Measurements from ENCODE around the gene MICALL1.
"Not testable (repeated sequence)": the region's sequence is repeated elsewhere in the genome, so short reads cannot be mapped to it uniquely, and the experiment has no call there.

MICALL1 gene

DNA sequence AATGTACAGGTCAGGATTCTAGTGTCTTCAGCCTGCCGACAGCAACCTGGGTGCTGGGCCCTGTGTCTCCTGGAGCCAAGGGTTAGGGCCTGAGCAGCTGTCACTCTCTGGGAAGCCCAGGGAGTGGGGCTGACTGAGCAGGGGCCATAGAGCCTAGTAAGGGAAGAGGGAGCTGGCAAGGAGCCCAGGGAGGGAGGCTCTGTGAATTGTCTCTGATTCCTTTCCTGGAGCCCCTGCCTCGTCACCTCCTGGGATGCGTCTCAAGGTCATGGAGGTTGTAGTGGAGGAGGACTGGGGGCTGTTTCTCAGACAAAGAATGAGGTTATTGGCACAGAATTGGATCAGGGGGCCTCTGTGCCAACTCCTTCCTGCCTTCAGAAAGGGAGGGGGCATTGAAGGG is 66.4 kb downstream of the MICALL1 start:
- CTCF ChIA-PET, result no interaction called here
- no peak for DNase-seq (ENCODE audit: extremely low spot score)
- TF ChIP-seq HDGF (IDR thresholded peaks at IDR 0.05; ENCODE audit: borderline replicate concordance) (no peak), PKNOX1 (IDR thresholded peaks at IDR 0.05) (no peak), FOXM1 (IDR thresholded peaks at IDR 0.05; ENCODE audit: borderline replicate concordance) (no peak)
- POLR2A ChIA-PET, result interaction anchor here (3.5 kb wide), 1 partner anchor 19 kb away, joined by 15 read pairs; the partner anchor contains the start of genes C22orf23 and POLR2F

- ChIA-PET CTCF (interaction anchor here (0.7 kb wide), 1 partner anchor 8 kb away, joined by 3 read pairs; no protein-coding TSS in a partner anchor), POLR2A (no interaction called here)
- DNase-seq (ENCODE audit: extremely low spot score), result no peak
- no peak for TF ChIP-seq FOXK2 (IDR thresholded peaks at IDR 0.05)
- no peak for TF ChIP-seq LEF1 (IDR thresholded peaks at IDR 0.05; ENCODE audit: borderline replicate concordance)
- TF ChIP-seq ARNT (IDR thresholded peaks at IDR 0.05), result no peak
- no peak for TF ChIP-seq ZNF384 (IDR thresholded peaks at IDR 0.05)
- TF ChIP-seq FOXA1 (IDR thresholded peaks at IDR 0.05), result no peak
- no peak for TF ChIP-seq HDGF (IDR thresholded peaks at IDR 0.05; ENCODE audit: borderline replicate concordance)
- TF ChIP-seq FOXM1 (IDR thresholded peaks at IDR 0.05; ENCODE audit: borderline replicate concordance), result no peak
- TF ChIP-seq SUZ12 (IDR thresholded peaks at IDR 0.05), result no peak
- TF ChIP-seq TARDBP (IDR thresholded peaks at IDR 0.05), result no peak
- no peak for TF ChIP-seq PKNOX1 (IDR thresholded peaks at IDR 0.05)
- TF ChIP-seq BHLHE40 (IDR thresholded peaks at IDR 0.05; ENCODE audit: borderline replicate concordance), result no peak
- no peak for TF ChIP-seq NFRKB (IDR thresholded peaks at IDR 0.05)
- TF ChIP-seq L3MBTL2 (conservative IDR thresholded peaks at IDR 0.05), result no peak
- no peak for TF ChIP-seq ELF4 (IDR thresholded peaks at IDR 0.05)
- no peak for TF ChIP-seq SP1 (IDR thresholded peaks at IDR 0.05)
- no peak for TF ChIP-seq CTBP1 (IDR thresholded peaks at IDR 0.05; ENCODE audit: borderline replicate concordance)
Observed at GRCh38 chr22:37973271-37974170, 67.4 kb downstream of the MICALL1 start.

- ChIA-PET POLR2A (no interaction called here), CTCF (no interaction called here)
- DNase-seq (ENCODE audit: extremely low spot score), result no peak
- TF ChIP-seq TARDBP (IDR thresholded peaks at IDR 0.05), result no peak
- TF ChIP-seq PKNOX1 (IDR thresholded peaks at IDR 0.05), result no peak
- TF ChIP-seq ARNT (IDR thresholded peaks at IDR 0.05), result no peak
- TF ChIP-seq FOXA1 (IDR thresholded peaks at IDR 0.05), result no peak
Observed at GRCh38 chr22:37975153-37975552, 69.1 kb downstream of the MICALL1 start.

DNA sequence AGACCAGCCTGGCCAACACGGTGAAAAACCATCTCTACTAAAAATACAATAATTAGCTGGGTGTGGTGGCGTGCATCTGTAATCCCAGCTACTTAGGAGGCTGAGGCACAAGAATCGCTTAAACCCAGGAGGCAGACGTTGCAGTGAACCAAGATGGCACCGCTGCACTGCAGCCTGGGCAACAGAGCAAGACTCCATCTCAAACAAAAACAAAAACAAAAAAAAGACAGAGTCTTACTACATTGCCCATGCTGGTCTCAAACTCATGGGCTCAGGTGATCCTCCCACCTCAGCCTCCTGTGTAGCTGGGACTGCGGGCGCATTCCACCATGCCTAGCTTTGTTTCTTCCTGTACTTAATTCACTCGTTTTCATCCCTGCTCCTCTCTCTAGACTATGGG is 69.9 kb downstream of the MICALL1 start:
- DNase-seq (ENCODE audit: extremely low spot score); POLR2A ChIA-PET: not testable (repeated sequence)
- CTCF ChIA-PET, result interaction anchor here (1.4 kb wide), 1 partner anchor 89 kb away, joined by 4 read pairs; no protein-coding TSS in a partner anchor

GRCh38 chr22:37976547-37976946 is 70.5 kb downstream of the MICALL1 start:
- no peak for DNase-seq (ENCODE audit: extremely low spot score)
- TF ChIP-seq L3MBTL2 (conservative IDR thresholded peaks at IDR 0.05), result no peak
- no peak for TF ChIP-seq FOXA1 (IDR thresholded peaks at IDR 0.05)
- ChIA-PET CTCF (interaction anchor here (0.6 to 1.4 kb wide), 3 partner anchors 12 to 113 kb away, joined by 3 to 4 read pairs (median 4); no protein-coding TSS in a partner anchor), POLR2A (no interaction called here)

DNA sequence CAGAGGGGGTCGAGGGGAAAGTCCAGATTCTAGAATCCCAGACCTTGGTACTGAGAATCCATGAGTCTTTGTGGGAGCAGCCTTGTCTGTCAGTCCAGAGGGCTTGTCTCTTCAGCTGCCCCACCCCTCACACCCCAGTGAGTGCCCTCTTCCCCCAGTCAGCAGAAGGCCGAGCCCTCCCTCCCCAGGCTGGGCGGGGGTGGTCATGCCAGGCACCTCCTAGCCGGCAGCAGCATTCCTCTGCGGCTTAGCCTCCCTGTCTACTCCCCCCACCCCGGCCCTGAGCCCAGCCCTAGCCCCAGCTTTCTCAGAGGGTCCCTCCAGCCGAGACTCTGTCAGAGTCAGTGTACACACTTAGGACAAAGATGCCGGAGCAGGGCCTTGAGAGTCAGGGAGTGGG is 73.7 kb downstream of the MICALL1 start:
- ChIA-PET CTCF (interaction anchor here (1.4 kb wide), 1 partner anchor 14 kb away, joined by 4 read pairs; no protein-coding TSS in a partner anchor), POLR2A (no interaction called here)
- no peak for DNase-seq (ENCODE audit: extremely low spot score)
- no peak for TF ChIP-seq HDGF (IDR thresholded peaks at IDR 0.05; ENCODE audit: borderline replicate concordance)
- TF ChIP-seq SP1 (IDR thresholded peaks at IDR 0.05), result no peak
- no peak for TF ChIP-seq SUZ12 (IDR thresholded peaks at IDR 0.05)

GRCh38 chr22:37981282-37982011 is 75.3 kb downstream of the MICALL1 start:
- CTCF ChIA-PET, result no interaction called here
- POLR2A ChIA-PET, result no interaction called here
- no peak for DNase-seq (ENCODE audit: extremely low spot score)
- no peak for TF ChIP-seq ARNT (IDR thresholded peaks at IDR 0.05)
- TF ChIP-seq BHLHE40 (IDR thresholded peaks at IDR 0.05; ENCODE audit: borderline replicate concordance), result no peak
- TF ChIP-seq LEF1 (IDR thresholded peaks at IDR 0.05; ENCODE audit: borderline replicate concordance), result no peak
- TF ChIP-seq FOXK2 (IDR thresholded peaks at IDR 0.05), result no peak
- TF ChIP-seq CTBP1 (IDR thresholded peaks at IDR 0.05; ENCODE audit: borderline replicate concordance), result no peak
- no peak for TF ChIP-seq FOXM1 (IDR thresholded peaks at IDR 0.05; ENCODE audit: borderline replicate concordance)
- no peak for TF ChIP-seq NFRKB (IDR thresholded peaks at IDR 0.05)
- TF ChIP-seq TARDBP (IDR thresholded peaks at IDR 0.05), result no peak
- TF ChIP-seq HDGF (IDR thresholded peaks at IDR 0.05; ENCODE audit: borderline replicate concordance), result no peak
- TF ChIP-seq L3MBTL2 (conservative IDR thresholded peaks at IDR 0.05), result no peak
- no peak for TF ChIP-seq ELF4 (IDR thresholded peaks at IDR 0.05)
- no peak for TF ChIP-seq SUZ12 (IDR thresholded peaks at IDR 0.05)
- TF ChIP-seq SP1 (IDR thresholded peaks at IDR 0.05), result no peak
- no peak for TF ChIP-seq FOXA1 (IDR thresholded peaks at IDR 0.05)

All from HEK293T (cell line).